H1 (cell line): ENCODE measurements around the gene NUDT3. TPM values are rescaled to one million over a fixed set of nuclear protein-coding genes. Genes with fewer than 3 reads are reported as not detected.

Experiments
- CTCF ChIA-PET: fragments of 300-600 bp; sonication (Branson Sonifier 250); formaldehyde crosslinking; loops from one replicate; lab custom pipeline; 2021; ENCODE audit not compliant: partially characterized antibody; lab: Charles Lee
- POLR2A ChIA-PET: fragments of 300-600 bp; sonication (Branson Sonifier 250); formaldehyde crosslinking; loops from one replicate; lab custom pipeline; 2021; ENCODE audit warnings: inconsistent platforms; ENCODE audit not compliant: partially characterized antibody; lab: Charles Lee
- DNase-seq, 2 experiments: peaks; one replicate each; pipeline versions ENCODE4 v3.0.0 to v3.0.0-alpha.2; 2010 to 2022; ENCODE audit warnings: low spot score in 2 of 2, low read depth in 1 of 2, mixed read lengths in 1 of 2
- FAIRE-seq: peaks from 2 replicates; lab custom pipeline; 2011; peaks lifted over from hg19 to GRCh38; lab: Jason Lieb, UNC
- H2AFZ ChIP-seq: 2 replicates; pipeline ENCODE4 v1.8.1; 2012; ENCODE audit warnings: low read length, inconsistent platforms
- H2AK5ac ChIP-seq: 2 replicates; pipeline ENCODE4 v1.6.1; 2013; ENCODE audit warnings: low read depth, low read length
- H2BK120ac ChIP-seq: replicated peaks from 2 replicates; pipeline ENCODE3; 2013; ENCODE audit warnings: low read depth, low read length, inconsistent platforms
- H2BK12ac ChIP-seq: 2 replicates; pipeline ENCODE4 v1.6.1; 2013; ENCODE audit warnings: low read depth, low read length
- H2BK15ac ChIP-seq: 2 replicates; pipeline ENCODE4 v1.6.1; 2013; ENCODE audit warnings: low read length
- H2BK20ac ChIP-seq: 2 replicates; pipeline ENCODE4 v1.6.1; 2013; ENCODE audit warnings: low read length
- H2BK5ac ChIP-seq: 2 replicates; pipeline ENCODE4 v1.6.1; 2013; ENCODE audit warnings: low read depth, low read length
- H3K14ac ChIP-seq: 2 replicates; pipeline ENCODE4 v1.6.1; 2013; ENCODE audit warnings: inconsistent platforms; ENCODE audit not compliant: insufficient read length
- H3K18ac ChIP-seq: 2 replicates; pipeline ENCODE4 v1.6.1; 2013; ENCODE audit warnings: low read length; ENCODE audit errors: extremely low read depth
- H3K23ac ChIP-seq: 2 replicates; pipeline ENCODE4 v1.6.1; 2013; ENCODE audit warnings: inconsistent platforms; ENCODE audit not compliant: insufficient read length
- H3K23me2 ChIP-seq: 2 replicates; pipeline ENCODE4 v1.6.1; 2013; ENCODE audit warnings: low read depth, low read length
- H3K27ac ChIP-seq: 2 replicates; pipeline ENCODE4 v1.6.1; 2011; ENCODE audit warnings: low read depth, low read length, inconsistent platforms
- H3K27me3 ChIP-seq, 4 experiments: replicated peaks in 1 of 4; 1 replicate in 1 of 4; 2 replicates in 3 of 4; pipeline versions ENCODE4 v1.6.1 to v1.8.1; 2011 to 2013; ENCODE audit warnings: low read length in 3 of 4, mild to moderate bottlenecking in 3 of 4, inconsistent platforms in 2 of 4, mixed read lengths in 2 of 4, moderate library complexity in 1 of 4; ENCODE audit not compliant: control insufficient read depth in 3 of 4, insufficient read depth in 3 of 4; ENCODE audit errors: extremely low read depth in 1 of 4
- H3K36me3 ChIP-seq, 4 experiments: 2 replicates each; pipeline versions ENCODE4 v1.6.1 to v1.8.1; 2011 to 2013; ENCODE audit warnings: mild to moderate bottlenecking in 4 of 4, low read length in 3 of 4, moderate library complexity in 2 of 4, control low read depth in 1 of 4, inconsistent platforms in 1 of 4; ENCODE audit not compliant: insufficient read depth in 4 of 4, control insufficient read depth in 2 of 4
- H3K4ac ChIP-seq: replicated peaks from 2 replicates; pipeline ENCODE3; 2013; ENCODE audit warnings: low read length, low read depth, mixed read lengths, inconsistent platforms; ENCODE audit not compliant: insufficient read length
- H3K4me1 ChIP-seq, 4 experiments: replicated peaks in 1 of 4; 1 replicate in 1 of 4; 2 replicates in 3 of 4; pipeline versions ENCODE4 v1.6.1 to v1.8.1; 2011 to 2013; ENCODE audit warnings: low read length in 3 of 4, inconsistent platforms in 2 of 4, mixed read lengths in 1 of 4; ENCODE audit not compliant: insufficient read depth in 4 of 4, control insufficient read depth in 3 of 4
- H3K4me2 ChIP-seq, 2 experiments: 2 replicates each; pipeline versions ENCODE4 v1.6.1 to v1.8.1; 2011 to 2013; ENCODE audit warnings: low read depth in 2 of 2, low read length in 2 of 2, control low read depth in 1 of 2, inconsistent platforms in 1 of 2, mild to moderate bottlenecking in 1 of 2; ENCODE audit not compliant: insufficient read depth in 1 of 2
- H3K4me3 ChIP-seq, 4 experiments: fragments of 200-600, 300-600 bp in 1 of 4; sonication (generic), shearing (Covaris generic), sonication (Bioruptor Twin) in 1 of 4; 2 replicates each; pipeline versions ENCODE4 v1.5.1 to v1.8.1; 2011 to 2016; ENCODE audit warnings: low read length in 4 of 4, low read depth in 3 of 4, control low read depth in 2 of 4, inconsistent platforms in 2 of 4, mild to moderate bottlenecking in 2 of 4, mixed read lengths in 1 of 4, moderate library complexity in 1 of 4; ENCODE audit not compliant: insufficient read depth in 2 of 4; ENCODE audit errors: extremely low read depth in 1 of 4
- H3K56ac ChIP-seq: replicated peaks from 2 replicates; pipeline ENCODE3; 2013; ENCODE audit warnings: low read depth, mild to moderate bottlenecking, mixed read lengths, low read length, inconsistent platforms; ENCODE audit not compliant: insufficient read length
- H3K79me1 ChIP-seq: 2 replicates; pipeline ENCODE4 v1.6.1; 2013; ENCODE audit warnings: low read depth, low read length, control low read depth
- H3K79me2 ChIP-seq, 2 experiments: 2 replicates each; pipeline versions ENCODE4 v1.6.1 to v1.8.1; 2012 to 2013; ENCODE audit warnings: low read length in 2 of 2, mild to moderate bottlenecking in 2 of 2, inconsistent platforms in 1 of 2; ENCODE audit not compliant: insufficient read depth in 2 of 2, control insufficient read depth in 1 of 2
- H3K9ac ChIP-seq, 4 experiments: replicated peaks in 1 of 4; 1 replicate in 1 of 4; 2 replicates in 3 of 4; pipeline versions ENCODE4 v1.6.1 to v1.8.1; 2011 to 2013; ENCODE audit warnings: low read depth in 3 of 4, low read length in 3 of 4, control low read depth in 2 of 4, mild to moderate bottlenecking in 2 of 4, moderate library complexity in 2 of 4, inconsistent platforms in 1 of 4; ENCODE audit errors: extremely low read depth in 1 of 4
- H3K9me3 ChIP-seq, 2 experiments: 2 replicates each; pipeline versions ENCODE4 v1.6.1 to v1.8.1; 2012 to 2013; ENCODE audit warnings: mild to moderate bottlenecking in 2 of 2, moderate library complexity in 2 of 2, control low read depth in 1 of 2, inconsistent platforms in 1 of 2, low read depth in 1 of 2, low read length in 1 of 2, mixed read lengths in 1 of 2; ENCODE audit not compliant: insufficient read depth in 2 of 2
- H4K20me1 ChIP-seq, 2 experiments: replicated peaks in 1 of 2; 2 replicates each; pipeline versions ENCODE3 to v1.8.1; 2011 to 2013; ENCODE audit warnings: inconsistent platforms in 2 of 2, low read length in 2 of 2, mild to moderate bottlenecking in 1 of 2; ENCODE audit not compliant: insufficient read depth in 2 of 2, control insufficient read depth in 1 of 2
- H4K5ac ChIP-seq: 2 replicates; pipeline ENCODE4 v1.6.1; 2013; ENCODE audit warnings: low read length, low read depth, mixed read lengths, inconsistent platforms; ENCODE audit not compliant: insufficient read length
- H4K8ac ChIP-seq: 2 replicates; pipeline ENCODE4 v1.8.0; 2013; ENCODE audit warnings: mild to moderate bottlenecking, moderate library complexity, low read length, inconsistent platforms; ENCODE audit not compliant: insufficient read depth; ENCODE audit errors: extremely low read depth
- H4K91ac ChIP-seq: replicated peaks from 2 replicates; pipeline ENCODE3; 2013; ENCODE audit warnings: low read length, mixed read lengths, inconsistent platforms; ENCODE audit not compliant: insufficient read length
- GTF2F1 ChIP-seq: IDR thresholded peaks from 2 replicates; pipeline ENCODE4 v1.6.1; 2012; ENCODE audit warnings: low read depth, low read length, improper control_type of control experiment, borderline replicate concordance
- JUN ChIP-seq: IDR thresholded peaks from 2 replicates; pipeline ENCODE4 v1.6.1; 2011; ENCODE audit warnings: low read depth, mild to moderate bottlenecking, improper control_type of control experiment, low read length
- SIRT6 ChIP-seq: IDR thresholded peaks from one replicate; pipeline ENCODE4 v1.7.1; 2012; ENCODE audit warnings: low read length, inconsistent platforms
- SIX5 ChIP-seq: IDR thresholded peaks from 2 replicates; pipeline ENCODE4 v1.6.1; 2011; ENCODE audit warnings: mild to moderate bottlenecking, low read depth, low read length
- SP1 ChIP-seq: IDR thresholded peaks from 2 replicates; pipeline ENCODE4 v1.6.1; 2011; ENCODE audit warnings: low read depth, low read length
- SP4 ChIP-seq: IDR thresholded peaks from 2 replicates; pipeline ENCODE4 v1.6.1; 2012; ENCODE audit warnings: low read length, inconsistent platforms
- YY1 ChIP-seq: IDR thresholded peaks from 2 replicates; pipeline ENCODE4 v1.6.1; 2011; ENCODE audit warnings: low read depth, mild to moderate bottlenecking, low read length
- WGBS, 2 experiments: shearing (Covaris generic) in 1 of 2; methylation state at CpG; one replicate each; pipeline versions ENCODE4 v1.1.6 to v1.1.7; 2013 to 2015; ENCODE audit warnings: low lambda C conversion rate in 2 of 2, mixed read lengths in 2 of 2, inconsistent platforms in 1 of 2, low coverage in 1 of 2, missing lambda C conversion rate in 1 of 2; ENCODE audit not compliant: insufficient replicate concordance in 2 of 2, insufficient coverage in 1 of 2, insufficient read length in 1 of 2; ENCODE audit errors: extremely low coverage in 1 of 2, missing lambda C conversion rate in 1 of 2; 5-methylcytosine and 5-hydroxymethylcytosine counted together
- polyA plus RNA-seq, 7 experiments: library from polyadenylated mRNA; depleted of rRNA in 3 of 7; stranded (reverse) in 5 of 7; unstranded in 2 of 7; fragments of >200 nt in 5 of 7; fragments of 200-250 nt in 2 of 7; gene quantifications; 1 replicate in 5 of 7; 2 replicates in 1 of 7; 4 replicates in 1 of 7; pipeline versions ENCODE4 v1.2.1 to v1.2.3, GENCODE V29; 2011 to 2013; ENCODE audit warnings: missing spikeins in 2 of 7, mixed read lengths in 2 of 7
- total RNA-seq: library from RNA; stranded (reverse); fragmentation: NEBNext Ultra II Directional; extraction: Animal tissue kit (Norgen Biotek cat#: 25700); gene quantifications from 2 replicates; pipeline ENCODE4 v1.2.1, GENCODE V29; 2021

The NUDT3 gene
- total and polyA plus RNA-seq, 2 of the 8 experiments (the other 6 are each of a cell fraction or from before 2014, with no cell fraction given), result 14.1 to 36.9 TPM

GRCh38 chr6:34341481-34341971 lies 50.9 kb downstream of the NUDT3 start:
- Histone ChIP-seq H2BK20ac (no peak overlapping the region), H3K36me3 (peaks cover 0 to 4% (median 2%) of the 10 kb centered on the region in 4 experiments; a peak in 2 of 8 replicates), H3K27ac (no peak overlapping the region), H3K18ac (no peak overlapping the region), H4K20me1 (peaks cover 0 to 3% of the 10 kb centered on the region in 2 experiments), H2AFZ (no peak overlapping the region), H3K4me2 (no peak overlapping the region), H2AK5ac (no peak overlapping the region), H2BK5ac (no peak overlapping the region), H3K23me2 (no peaks in the 10 kb centered on the region), H4K91ac (no peak overlapping the region), H3K4me1 (no peaks in the 10 kb centered on the region), H4K5ac (no peak overlapping the region), H3K56ac (no peak overlapping the region), H3K4me3 (no peak overlapping the region), H3K79me2 (peaks cover 3 to 27% of the 10 kb centered on the region in 2 experiments; a peak in 2 of 4 replicates), H3K9me3 (no peaks in the 10 kb centered on the region), H3K4ac (no peak overlapping the region), H3K23ac (no peak overlapping the region), H3K14ac (no peak overlapping the region), H3K27me3 (no peaks in the 10 kb centered on the region), H2BK15ac (no peak overlapping the region), H2BK12ac (no peak overlapping the region), H4K8ac (no peak overlapping the region), H2BK120ac (no peak overlapping the region), H3K9ac (no peak overlapping the region), H3K79me1 (no peaks in the 10 kb centered on the region; the same call in 1 of the 2 replicates)
- no peak for TF ChIP-seq SP4
- TF ChIP-seq JUN, result no peak
- TF ChIP-seq SIRT6, result no peak
- TF ChIP-seq SP1, result no peak
- TF ChIP-seq GTF2F1, result no peak
- no peak for TF ChIP-seq YY1
- TF ChIP-seq SIX5, result no peak
- DNase-seq (no peak), FAIRE-seq (no peak)
- ChIA-PET POLR2A (interaction anchor here (0.7 kb wide), 1 partner anchor 67 kb away, joined by 3 read pairs; no protein-coding TSS in a partner anchor), CTCF (no interaction called here)
- 86% methylated on average over 8 of the region's 8 CpGs; no CpG with 5 or more reads in 1 of the 2 experiments for WGBS, 2 experiments
